Gastroesophageal sphincter (tissue), 3 donors: ENCODE results near the gene SYNE1.

Experiments
- POLR2A ChIP-seq, 2 donors: fragments of 450-650 bp; IDR thresholded peaks; one replicate each; pipeline ENCODE4 v1.6.1; 2017; ENCODE audit warnings: antibody characterized with exemption in 2 of 2, mild to moderate bottlenecking in 2 of 2, moderate library complexity in 1 of 2
- POLR2AphosphoS5 ChIP-seq: sonication (generic); formaldehyde crosslinking; IDR thresholded peaks from one replicate; pipeline ENCODE4 v1.6.1; 2017; ENCODE audit warnings: antibody characterized with exemption
- TF ChIP-seq, protein P1 (sequence below), 4 experiments: fragments of 200-600 bp in 2 of 4; fragments of 450-650 bp in 2 of 4; sonication (generic) in 1 of 4; IDR thresholded peaks; one replicate each; pipeline ENCODE4 v1.5.1; 2017 to 2019; ENCODE audit warnings: antibody characterized with exemption in 4 of 4, mild to moderate bottlenecking in 2 of 4, moderate library complexity in 2 of 4

GRCh38 chr6:152273002-152273401 lies 364.2 kb downstream of the SYNE1 start:
- TF ChIP-seq POLR2A (IDR thresholded peaks at IDR 0.05) (no peak), POLR2AphosphoS5 (no peak)
- TF ChIP-seq, protein P1, sequence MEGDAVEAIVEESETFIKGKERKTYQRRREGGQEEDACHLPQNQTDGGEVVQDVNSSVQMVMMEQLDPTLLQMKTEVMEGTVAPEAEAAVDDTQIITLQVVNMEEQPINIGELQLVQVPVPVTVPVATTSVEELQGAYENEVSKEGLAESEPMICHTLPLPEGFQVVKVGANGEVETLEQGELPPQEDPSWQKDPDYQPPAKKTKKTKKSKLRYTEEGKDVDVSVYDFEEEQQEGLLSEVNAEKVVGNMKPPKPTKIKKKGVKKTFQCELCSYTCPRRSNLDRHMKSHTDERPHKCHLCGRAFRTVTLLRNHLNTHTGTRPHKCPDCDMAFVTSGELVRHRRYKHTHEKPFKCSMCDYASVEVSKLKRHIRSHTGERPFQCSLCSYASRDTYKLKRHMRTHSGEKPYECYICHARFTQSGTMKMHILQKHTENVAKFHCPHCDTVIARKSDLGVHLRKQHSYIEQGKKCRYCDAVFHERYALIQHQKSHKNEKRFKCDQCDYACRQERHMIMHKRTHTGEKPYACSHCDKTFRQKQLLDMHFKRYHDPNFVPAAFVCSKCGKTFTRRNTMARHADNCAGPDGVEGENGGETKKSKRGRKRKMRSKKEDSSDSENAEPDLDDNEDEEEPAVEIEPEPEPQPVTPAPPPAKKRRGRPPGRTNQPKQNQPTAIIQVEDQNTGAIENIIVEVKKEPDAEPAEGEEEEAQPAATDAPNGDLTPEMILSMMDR (IDR thresholded peaks at IDR 0.05): no peak
